Activated CD8-positive, alpha-beta memory T cell treated with anti-CD3 and anti-CD28 coated beads for 24 hours (primary cell): ENCODE data around the gene STON2.
"Not testable (repeated sequence)": the region's sequence is repeated elsewhere in the genome, so short reads cannot be mapped to it uniquely, and the experiment has no call there.

ENCODE experiments used
- DNase-seq: peaks from one replicate; pipeline ENCODE4 v3.0.0-alpha.2; 2020

Gene STON2

GRCh38 chr14:81382517-81383225 is 17.5 kb downstream of the STON2 start:
- no peak for DNase-seq

- DNase-seq = not testable (repeated sequence)
These were observed 20.1 kb downstream of the STON2 start for GRCh38 chr14:81380009-81380408.

GRCh38 chr14:81371802-81372201 is 28.3 kb downstream of the STON2 start:
- DNase-seq = no peak

- DNase-seq = no peak
These were observed 32.6 kb downstream of the STON2 start for GRCh38 chr14:81367563-81367962.

- DNase-seq = no peak
These were observed 33.2 kb downstream of the STON2 start for GRCh38 chr14:81366884-81367283.

GRCh38 chr14:81366214-81366613 is 33.9 kb downstream of the STON2 start:
- no peak for DNase-seq

- no peak for DNase-seq
These were observed 36.3 kb downstream of the STON2 start for GRCh38 chr14:81363746-81364378.

- no peak for DNase-seq
These were observed 46.3 kb downstream of the STON2 start for GRCh38 chr14:81353691-81354323.

- DNase-seq = no peak
These were observed 47.7 kb downstream of the STON2 start for GRCh38 chr14:81352413-81352812.

GRCh38 chr14:81351205-81351604 is 48.9 kb downstream of the STON2 start:
- DNase-seq = no peak

- no peak for DNase-seq
These were observed 49.6 kb downstream of the STON2 start for GRCh38 chr14:81350344-81351130.

- no peak for DNase-seq
These were observed 52.1 kb downstream of the STON2 start for GRCh38 chr14:81348061-81348460.

GRCh38 chr14:81345781-81346180 is 54.3 kb downstream of the STON2 start:
- DNase-seq = no peak

GRCh38 chr14:81344481-81345160 is 55.5 kb downstream of the STON2 start:
- no peak for DNase-seq

GRCh38 chr14:81343701-81344100 is 56.4 kb downstream of the STON2 start:
- no peak for DNase-seq

- DNase-seq = no peak
These were observed 57.1 kb downstream of the STON2 start for GRCh38 chr14:81342850-81343580.

- no peak for DNase-seq
These were observed 58.3 kb downstream of the STON2 start for GRCh38 chr14:81341781-81342180.

GRCh38 chr14:81341370-81341769 is 58.8 kb downstream of the STON2 start:
- DNase-seq = no peak

GRCh38 chr14:81340201-81340600 is 59.9 kb downstream of the STON2 start:
- no peak for DNase-seq

GRCh38 chr14:81337073-81337472 is 63.1 kb downstream of the STON2 start:
- no peak for DNase-seq

GRCh38 chr14:81336009-81336408 is 64.1 kb downstream of the STON2 start:
- DNase-seq = no peak

- no peak for DNase-seq
These were observed 67.4 kb downstream of the STON2 start for GRCh38 chr14:81332725-81333124.
